HFF-Myc (cell line): ENCODE measurements around the gene RAB26.
"Not testable (repeated sequence)": the region's sequence is repeated elsewhere in the genome, so short reads cannot be mapped to it uniquely, and the experiment has no call there.

Source experiments
- DNase-seq: peaks from one replicate; pipeline ENCODE4 v3.0.0-alpha.2; 2011; ENCODE audit warnings: low read depth; ENCODE audit errors: extremely low read depth
- H3K4me3 ChIP-seq: replicated peaks from 2 replicates; pipeline ENCODE4 v1.5.1; 2011; ENCODE audit warnings: low read depth, mild to moderate bottlenecking, control low read depth, low read length
- TF ChIP-seq, protein P1 (sequence below): IDR thresholded peaks from 2 replicates; pipeline ENCODE4 v1.5.1; 2012; ENCODE audit warnings: mild to moderate bottlenecking, low read depth, low read length, control low read depth; ENCODE audit errors: missing control alignments

The RAB26 gene

DNA sequence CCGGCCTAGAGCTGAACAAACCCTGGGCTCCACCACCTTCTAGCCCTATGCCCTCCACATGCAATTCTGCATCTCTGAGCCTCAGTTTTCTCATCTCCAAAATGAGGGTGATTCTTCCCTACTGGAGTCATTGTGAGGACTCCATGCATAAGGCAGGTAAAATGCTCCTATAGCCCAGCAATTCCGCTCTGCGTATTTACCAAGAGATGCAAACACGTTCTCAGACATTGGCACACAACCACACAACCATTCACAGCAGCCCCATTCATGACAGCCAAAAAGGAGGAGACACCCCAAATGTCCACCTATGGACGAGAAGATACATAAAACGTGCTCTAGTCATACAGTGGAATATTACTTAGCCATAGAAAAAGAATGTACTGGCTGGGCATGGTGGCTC, 51.9 kb downstream of the RAB26 start:
- DNase-seq, result no peak
- H3K4me3 ChIP-seq, result no peak overlapping the region
- TF ChIP-seq, protein P1, sequence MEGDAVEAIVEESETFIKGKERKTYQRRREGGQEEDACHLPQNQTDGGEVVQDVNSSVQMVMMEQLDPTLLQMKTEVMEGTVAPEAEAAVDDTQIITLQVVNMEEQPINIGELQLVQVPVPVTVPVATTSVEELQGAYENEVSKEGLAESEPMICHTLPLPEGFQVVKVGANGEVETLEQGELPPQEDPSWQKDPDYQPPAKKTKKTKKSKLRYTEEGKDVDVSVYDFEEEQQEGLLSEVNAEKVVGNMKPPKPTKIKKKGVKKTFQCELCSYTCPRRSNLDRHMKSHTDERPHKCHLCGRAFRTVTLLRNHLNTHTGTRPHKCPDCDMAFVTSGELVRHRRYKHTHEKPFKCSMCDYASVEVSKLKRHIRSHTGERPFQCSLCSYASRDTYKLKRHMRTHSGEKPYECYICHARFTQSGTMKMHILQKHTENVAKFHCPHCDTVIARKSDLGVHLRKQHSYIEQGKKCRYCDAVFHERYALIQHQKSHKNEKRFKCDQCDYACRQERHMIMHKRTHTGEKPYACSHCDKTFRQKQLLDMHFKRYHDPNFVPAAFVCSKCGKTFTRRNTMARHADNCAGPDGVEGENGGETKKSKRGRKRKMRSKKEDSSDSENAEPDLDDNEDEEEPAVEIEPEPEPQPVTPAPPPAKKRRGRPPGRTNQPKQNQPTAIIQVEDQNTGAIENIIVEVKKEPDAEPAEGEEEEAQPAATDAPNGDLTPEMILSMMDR, result no peak

DNA sequence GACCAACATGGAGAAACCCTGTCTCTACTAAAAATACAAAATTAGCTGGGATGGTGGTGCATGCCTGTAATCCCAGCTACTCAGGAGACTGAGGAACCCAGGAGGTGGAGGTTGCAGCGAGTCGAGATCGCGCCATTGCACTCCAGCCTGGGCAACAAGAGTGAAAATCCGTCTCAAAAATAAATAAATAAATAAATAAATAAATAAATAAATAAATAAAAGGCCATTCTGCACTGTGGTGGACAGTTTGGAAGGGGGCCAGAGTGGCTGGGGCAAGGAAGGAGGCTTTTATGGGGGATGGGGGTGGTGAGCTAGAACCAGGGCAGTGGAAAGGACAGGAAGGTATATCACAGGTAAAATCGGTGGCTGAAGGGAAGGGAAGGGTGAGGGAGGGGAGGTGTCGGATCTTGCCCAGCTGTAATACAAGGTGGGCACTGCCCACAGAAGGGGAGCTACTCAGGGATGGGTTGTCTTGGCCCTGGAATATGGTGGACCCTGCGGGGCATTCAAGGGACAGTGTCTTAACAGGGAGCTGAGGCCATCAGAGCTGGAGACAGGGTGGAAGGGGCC, 54.8 kb downstream of the RAB26 start:
- not testable (repeated sequence) for H3K4me3 ChIP-seq, DNase-seq
